GM23338 (cell line): ENCODE measurements around the gene ARFGAP2. TPM values are rescaled to one million over a fixed set of nuclear protein-coding genes. Genes with fewer than 3 reads are reported as not detected.

Experiments used
- ATAC-seq: fragments of 200-7000 bp; cut with Tn5 transposase; 3 replicates; pipeline ENCODE4 v1.9.1; 2020
- DNase-seq: peaks from one replicate; pipeline ENCODE4 v3.0.0-alpha.2; 2015; ENCODE audit warnings: low spot score
- H2AFZ ChIP-seq: fragments of 200-600 bp; sonication (generic); 2 replicates; pipeline ENCODE4 v1.8.0; 2016; ENCODE audit warnings: antibody characterized with exemption, mild to moderate bottlenecking, moderate library complexity
- H3F3A ChIP-seq: fragments of 200-600 bp; sonication (generic); replicated peaks from 2 replicates; pipeline ENCODE4 v1.8.0; 2017; ENCODE audit warnings: antibody characterized with exemption, mixed run types, low read depth
- H3K27ac ChIP-seq: fragments of 200-600 bp; sonication (generic); 2 replicates; pipeline ENCODE4 v1.6.1; 2016; ENCODE audit warnings: low read depth
- H3K27me3 ChIP-seq: fragments of 200-600 bp; sonication (generic); 2 replicates; pipeline ENCODE4 v1.8.0; 2016; ENCODE audit warnings: mild to moderate bottlenecking, mixed run types, moderate library complexity; ENCODE audit not compliant: insufficient read depth
- H3K36me3 ChIP-seq: fragments of 200-600 bp; sonication (generic); 2 replicates; pipeline ENCODE4 v1.8.0; 2016; ENCODE audit warnings: mild to moderate bottlenecking; ENCODE audit not compliant: insufficient read depth
- H3K4me1 ChIP-seq: fragments of 200-600 bp; sonication (generic); 2 replicates; pipeline ENCODE4 v1.8.0; 2016; ENCODE audit warnings: mild to moderate bottlenecking, moderate library complexity; ENCODE audit not compliant: insufficient read depth
- H3K4me2 ChIP-seq: fragments of 200-600 bp; sonication (generic); 2 replicates; pipeline ENCODE4 v1.7.1; 2017; ENCODE audit warnings: mixed run types
- H3K4me3 ChIP-seq: fragments of 200-600 bp; sonication (generic); 2 replicates; pipeline ENCODE4 v1.6.1; 2016; ENCODE audit warnings: mixed run types
- H3K79me2 ChIP-seq: fragments of 200-600 bp; sonication (generic); replicated peaks from 2 replicates; pipeline ENCODE4 v1.8.0; 2017; ENCODE audit warnings: mild to moderate bottlenecking; ENCODE audit not compliant: insufficient read depth
- H3K9me2 ChIP-seq: fragments of 200-600 bp; sonication (generic); 2 replicates; pipeline ENCODE4 v1.8.0; 2017; ENCODE audit not compliant: insufficient read depth
- H4K20me1 ChIP-seq: fragments of 200-600 bp; sonication (generic); replicated peaks from 2 replicates; pipeline ENCODE4 v1.8.0; 2017; ENCODE audit warnings: mild to moderate bottlenecking; ENCODE audit not compliant: insufficient read depth
- H3K27ac Mint-ChIP-seq: 2 replicates; pipeline ENCODE4 v1.8.0; 2020; ENCODE audit warnings: inconsistent platforms, mild to moderate bottlenecking, moderate library complexity, mixed read lengths
- H3K27me3 Mint-ChIP-seq: 3 replicates; pipeline ENCODE4 v1.8.0; 2022; ENCODE audit warnings: low read depth, mild to moderate bottlenecking, moderate library complexity, mixed read lengths, inconsistent platforms; ENCODE audit not compliant: insufficient read depth, poor library complexity
- H3K36me3 Mint-ChIP-seq: 3 replicates; pipeline ENCODE4 v1.8.0; 2021; ENCODE audit warnings: low read depth, mild to moderate bottlenecking, inconsistent platforms, moderate library complexity, mixed read lengths
- H3K4me1 Mint-ChIP-seq: 3 replicates; pipeline ENCODE4 v1.8.0; 2020; ENCODE audit warnings: mild to moderate bottlenecking, inconsistent platforms, mixed read lengths
- H3K4me3 Mint-ChIP-seq: 3 replicates; pipeline ENCODE4 v1.8.0; 2021; ENCODE audit warnings: moderate library complexity, mild to moderate bottlenecking, inconsistent platforms, mixed read lengths
- H3K9me3 Mint-ChIP-seq: 3 replicates; pipeline ENCODE4 v1.8.0; 2020; ENCODE audit warnings: moderate library complexity, mild to moderate bottlenecking, inconsistent platforms, mixed read lengths
- CREB1 ChIP-seq: fragments of 250-450 bp; sonication (Bioruptor Pico); IDR thresholded peaks from 2 replicates; pipeline ENCODE4 v1.5.0; 2020; ENCODE audit warnings: low read depth, mild to moderate bottlenecking, moderate library complexity
- CTCF ChIP-seq, 2 experiments: fragments of 200-600 bp in 1 of 2; sonication (generic) in 1 of 2; conservative IDR thresholded peaks; 2 replicates each; pipeline versions ENCODE4 v1.5.1 to v1.6.1; 2016 to 2017; ENCODE audit warnings: antibody characterized with exemption in 2 of 2, low read depth in 2 of 2, mild to moderate bottlenecking in 2 of 2, moderate library complexity in 1 of 2
- ETS1 ChIP-seq: IDR thresholded peaks from 2 replicates; pipeline ENCODE4 v1.6.1; 2016; ENCODE audit warnings: antibody characterized with exemption
- ZNF114 ChIP-seq: fragments of 250-450 bp; sonication (Bioruptor Pico); IDR thresholded peaks from 2 replicates; pipeline ENCODE4 v1.5.0; 2020; ENCODE audit warnings: mild to moderate bottlenecking, moderate library complexity
- ZNF462 ChIP-seq: fragments of 250-450 bp; sonication (Bioruptor Pico); IDR thresholded peaks from 2 replicates; pipeline ENCODE4 v1.5.0; 2020; ENCODE audit warnings: mild to moderate bottlenecking, moderate library complexity
- polyA plus RNA-seq: library from polyadenylated mRNA; unstranded; fragments of >200 nt; fragmentation: Nextera tagmentation; extraction: Ambion mirVana; gene quantifications from 2 replicates; pipeline ENCODE4 v1.2.1, GENCODE V29; 2016
- total RNA-seq: library from RNA; depleted of rRNA; stranded (reverse); fragments of >200 nt; shearing (Covaris generic); gene quantifications from 2 replicates; pipeline ENCODE4 v1.2.3, GENCODE V29; 2014

ARFGAP2 gene
- total and polyA plus RNA-seq, 2 experiments from 2014 or later: 25.6 to 122 TPM

GRCh38 chr11:47161890-47162289, 14.8 kb downstream of the ARFGAP2 start (continued):
- no peak for TF ChIP-seq ZNF462 (CRISPR knock-in tag)

GRCh38 chr11:47161134-47161854, 15.4 kb downstream of the ARFGAP2 start:
- Histone ChIP-seq H3K27me3 (no peaks in the 10 kb centered on the region), H3K4me1 (0 out of 2 replicates have a peak, but pooled peaks cover 3% of the 10 kb centered on the region), H4K20me1 (no peaks in the 10 kb centered on the region; the same call in 1 of the 2 replicates), H3K4me2 (no peak overlapping the region), H2AFZ (no peak overlapping the region), H3K79me2 (no peaks in the 10 kb centered on the region), H3K27ac (peak overlapping the region; percentile 74; the same call in 1 of the 2 replicates), H3K9me2 (no peaks in the 10 kb centered on the region), H3F3A (peaks cover 10% of the 10 kb centered on the region), H3K4me3 (no peak overlapping the region), H3K36me3 (no peaks in the 10 kb centered on the region)
- peaks cover 6% of the 10 kb centered on the region for H3K27me3 Mint-ChIP-seq
- H3K4me1 Mint-ChIP-seq: peaks cover 3% of the 10 kb centered on the region; the same call in 1 of the 3 replicates
- peak overlapping the region; percentile 27; the same call in 1 of the 2 replicates for H3K27ac Mint-ChIP-seq
- H3K36me3 Mint-ChIP-seq: peaks cover 24% of the 10 kb centered on the region
- no peaks in the 10 kb centered on the region for H3K9me3 Mint-ChIP-seq
- ATAC-seq (peak; percentile 90), DNase-seq (peak; percentile 93)
- no peak overlapping the region for H3K4me3 Mint-ChIP-seq
- TF ChIP-seq CTCF (conservative IDR thresholded peaks at IDR 0.05; ENCODE audit: low read depth in 2 of 2): peak; percentile 78 to 94
- no peak for TF ChIP-seq ZNF114 (CRISPR knock-in tag)
- no peak for TF ChIP-seq CREB1 (CRISPR knock-in tag)
- TF ChIP-seq ETS1: no peak
